Activated CD4-positive, alpha-beta T cell treated with anti-CD3 and anti-CD28 coated beads for 24 hours (primary cell): Measurements from ENCODE around the gene LEP.

Source experiments
- DNase-seq, 2 donors: peaks; one replicate each; pipeline ENCODE4 v3.0.0-alpha.2; 2020; ENCODE audit warnings: low read depth in 2 of 2

LEP gene

GRCh38 chr7:128240696-128241386 lies at the start of gene LEP:
Gene LEP, plus strand, starts transcription at chr7:128241278. Its CDS starts 10,741 bp downstream, at chr7:128252019.
- DNase-seq = no peak

- no peak for DNase-seq
These were observed 48.5 kb upstream of the LEP start for GRCh38 chr7:128192497-128193142.

- no peak for DNase-seq
These were observed 46.4 kb upstream of the LEP start for GRCh38 chr7:128194533-128195282.

GRCh38 chr7:128197589-128197988 lies 43.5 kb upstream of the LEP start:
- no peak for DNase-seq

GRCh38 chr7:128197989-128198580 lies 43.0 kb upstream of the LEP start:
- DNase-seq = no peak

GRCh38 chr7:128200376-128200775 lies 40.7 kb upstream of the LEP start:
- no peak for DNase-seq

- no peak for DNase-seq
These were observed 39.9 kb upstream of the LEP start for GRCh38 chr7:128201067-128201689.

GRCh38 chr7:128201690-128202085 lies 39.4 kb upstream of the LEP start:
- DNase-seq = no peak

- DNase-seq = no peak
These were observed 38.7 kb upstream of the LEP start for GRCh38 chr7:128202287-128202957.

GRCh38 chr7:128203047-128203491 lies 38.0 kb upstream of the LEP start:
- no peak for DNase-seq

- no peak for DNase-seq
These were observed 37.3 kb upstream of the LEP start for GRCh38 chr7:128203710-128204214.

GRCh38 chr7:128204455-128204854 lies 36.6 kb upstream of the LEP start:
- no peak for DNase-seq

GRCh38 chr7:128205068-128205467 lies 36.0 kb upstream of the LEP start:
- DNase-seq = no peak

- DNase-seq = no peak
These were observed 34.9 kb upstream of the LEP start for GRCh38 chr7:128206017-128206746.

- no peak for DNase-seq
These were observed 34.2 kb upstream of the LEP start for GRCh38 chr7:128206747-128207500.

GRCh38 chr7:128207609-128208008 lies 33.5 kb upstream of the LEP start:
- DNase-seq = no peak

GRCh38 chr7:128209229-128210035 lies 31.6 kb upstream of the LEP start:
- DNase-seq = peak; percentile 50 to 53

GRCh38 chr7:128210036-128210347 lies 31.1 kb upstream of the LEP start:
- no peak for DNase-seq
